ENCODE results near the gene GZMB. TPM values are rescaled to one million over a fixed set of nuclear protein-coding genes. Genes with fewer than 3 reads are reported as not detected.
"Not testable (repeated sequence)": the region's sequence is repeated elsewhere in the genome, so short reads cannot be mapped to it uniquely, and the experiment has no call there.

The GZMB gene
- polyA plus RNA-seq, 1 experiment: not detected

DNA sequence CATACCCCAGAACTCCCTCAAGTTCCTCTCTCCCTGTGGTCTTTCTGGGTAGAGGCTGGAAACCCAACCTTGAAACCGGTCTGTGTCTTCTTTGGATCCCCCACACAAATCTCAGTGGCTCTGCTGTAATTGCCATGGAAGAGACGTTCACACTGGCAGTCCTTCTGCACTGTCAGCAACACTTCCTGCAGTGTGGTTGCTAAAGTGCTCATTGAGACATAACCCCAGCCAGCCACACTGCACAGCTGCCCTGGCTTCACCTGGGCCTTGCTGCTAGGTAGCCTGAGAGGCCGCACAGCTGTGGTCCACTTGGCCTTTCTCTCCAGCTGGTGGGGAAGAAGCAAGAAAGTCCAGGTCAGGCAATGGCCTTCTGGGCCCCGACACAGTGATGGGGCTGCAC, 26.9 kb downstream of the GZMB start:
- ChIA-PET POLR2A (no interaction called here), CTCF (no interaction called here)
- no peak overlapping the region for H3K4me3 ChIP-seq (ENCODE audit: low read depth, low read length)
- no peaks in the 10 kb centered on the region for H3K36me3 ChIP-seq (ENCODE audit: control insufficient read depth, insufficient read depth, low read length)
- TF ChIP-seq, protein P1, sequence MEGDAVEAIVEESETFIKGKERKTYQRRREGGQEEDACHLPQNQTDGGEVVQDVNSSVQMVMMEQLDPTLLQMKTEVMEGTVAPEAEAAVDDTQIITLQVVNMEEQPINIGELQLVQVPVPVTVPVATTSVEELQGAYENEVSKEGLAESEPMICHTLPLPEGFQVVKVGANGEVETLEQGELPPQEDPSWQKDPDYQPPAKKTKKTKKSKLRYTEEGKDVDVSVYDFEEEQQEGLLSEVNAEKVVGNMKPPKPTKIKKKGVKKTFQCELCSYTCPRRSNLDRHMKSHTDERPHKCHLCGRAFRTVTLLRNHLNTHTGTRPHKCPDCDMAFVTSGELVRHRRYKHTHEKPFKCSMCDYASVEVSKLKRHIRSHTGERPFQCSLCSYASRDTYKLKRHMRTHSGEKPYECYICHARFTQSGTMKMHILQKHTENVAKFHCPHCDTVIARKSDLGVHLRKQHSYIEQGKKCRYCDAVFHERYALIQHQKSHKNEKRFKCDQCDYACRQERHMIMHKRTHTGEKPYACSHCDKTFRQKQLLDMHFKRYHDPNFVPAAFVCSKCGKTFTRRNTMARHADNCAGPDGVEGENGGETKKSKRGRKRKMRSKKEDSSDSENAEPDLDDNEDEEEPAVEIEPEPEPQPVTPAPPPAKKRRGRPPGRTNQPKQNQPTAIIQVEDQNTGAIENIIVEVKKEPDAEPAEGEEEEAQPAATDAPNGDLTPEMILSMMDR (IDR thresholded peaks at IDR 0.05; ENCODE audit: insufficient read depth, low read depth, low read length): no peak
- H3K27me3 ChIP-seq (ENCODE audit: control insufficient read depth, insufficient read depth, low read length): no peaks in the 10 kb centered on the region
- DNase-seq (ENCODE audit: low read depth): no peak

DNA sequence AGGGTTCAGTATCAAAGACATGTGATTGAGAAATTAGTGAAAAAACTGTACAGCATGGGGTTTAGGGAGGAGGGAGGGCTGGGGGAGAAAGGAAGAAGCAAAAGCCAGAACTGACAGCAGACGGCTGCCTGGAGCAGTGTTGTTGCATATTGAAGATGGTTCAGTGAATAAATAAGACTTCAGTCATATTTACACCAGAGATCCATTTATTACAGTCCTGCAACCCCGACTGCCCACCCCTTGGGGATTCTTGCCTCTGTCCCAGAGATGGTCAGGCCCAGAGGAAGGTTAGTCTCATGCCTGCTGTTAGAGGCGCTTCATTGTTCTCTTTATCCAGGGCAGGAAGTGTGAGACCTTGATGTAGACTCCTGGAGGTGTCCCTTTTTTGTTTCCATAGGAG, 27.7 kb downstream of the GZMB start:
- Histone ChIP-seq H3K27me3 (ENCODE audit: control insufficient read depth, insufficient read depth, low read length) (no peaks in the 10 kb centered on the region), H3K4me3 (ENCODE audit: low read depth, low read length) (no peak overlapping the region), H3K36me3 (ENCODE audit: control insufficient read depth, insufficient read depth, low read length) (no peaks in the 10 kb centered on the region)
- ChIA-PET CTCF (interaction anchor here (0.8 to 1.5 kb wide), 5 partner anchors 10 to 732 kb away, joined by 3 to 6 read pairs (median 3); no protein-coding TSS in a partner anchor), POLR2A (no interaction called here)
- TF ChIP-seq, protein P1 (IDR thresholded peaks at IDR 0.05; ENCODE audit: insufficient read depth, low read depth, low read length): no peak
- DNase-seq (ENCODE audit: low read depth): no peak

DNA sequence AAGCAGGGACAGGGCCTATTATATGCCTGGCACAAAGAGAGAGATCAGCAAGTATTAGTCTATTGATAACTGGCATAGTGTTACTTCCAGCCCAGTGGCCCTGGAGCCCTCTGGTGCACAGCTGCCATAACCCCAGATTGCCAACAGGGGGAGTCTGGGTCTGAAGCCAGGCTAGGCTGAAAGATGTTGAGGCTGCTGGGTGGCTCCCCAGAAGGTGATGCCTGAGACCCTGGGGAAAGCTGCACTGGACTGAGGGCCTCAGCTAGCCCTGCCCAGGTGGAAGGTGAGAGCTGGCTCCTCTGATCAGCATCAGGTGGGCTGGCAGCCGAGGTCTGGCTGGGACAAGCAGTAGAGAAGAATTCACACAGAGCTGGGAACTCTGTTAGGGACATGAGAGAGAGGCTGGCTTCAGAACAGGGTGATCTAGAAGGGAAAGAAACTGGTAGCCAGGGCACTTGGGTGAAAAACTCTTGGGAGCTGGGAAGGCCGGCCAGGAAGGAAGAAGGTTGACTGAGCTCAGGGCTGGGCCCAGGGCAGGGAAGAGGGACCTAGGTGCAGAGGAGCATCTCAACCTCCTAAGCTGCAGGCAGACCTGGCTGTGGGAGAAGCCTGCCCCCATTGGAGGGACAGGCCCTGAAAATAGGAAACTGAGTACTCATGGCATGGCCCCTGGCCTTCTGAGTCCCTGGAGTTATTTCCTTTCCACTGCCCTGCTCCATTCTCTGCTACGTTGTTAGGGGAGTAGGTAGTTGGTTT, 28.4 kb downstream of the GZMB start:
- ChIA-PET CTCF (interaction anchor here (0.8 to 1.5 kb wide), 8 partner anchors 8 to 732 kb away, joined by 3 to 6 read pairs (median 3); no protein-coding TSS in a partner anchor), POLR2A (no interaction called here)
- DNase-seq (ENCODE audit: low read depth): no peak
- H3K36me3 ChIP-seq (ENCODE audit: control insufficient read depth, insufficient read depth, low read length): no peaks in the 10 kb centered on the region
- H3K27me3 ChIP-seq (ENCODE audit: control insufficient read depth, insufficient read depth, low read length): no peaks in the 10 kb centered on the region
- H3K4me3 ChIP-seq (ENCODE audit: low read depth, low read length): no peak overlapping the region
- TF ChIP-seq, protein P1 (IDR thresholded peaks at IDR 0.05; ENCODE audit: insufficient read depth, low read depth, low read length): peak; percentile 69

DNA sequence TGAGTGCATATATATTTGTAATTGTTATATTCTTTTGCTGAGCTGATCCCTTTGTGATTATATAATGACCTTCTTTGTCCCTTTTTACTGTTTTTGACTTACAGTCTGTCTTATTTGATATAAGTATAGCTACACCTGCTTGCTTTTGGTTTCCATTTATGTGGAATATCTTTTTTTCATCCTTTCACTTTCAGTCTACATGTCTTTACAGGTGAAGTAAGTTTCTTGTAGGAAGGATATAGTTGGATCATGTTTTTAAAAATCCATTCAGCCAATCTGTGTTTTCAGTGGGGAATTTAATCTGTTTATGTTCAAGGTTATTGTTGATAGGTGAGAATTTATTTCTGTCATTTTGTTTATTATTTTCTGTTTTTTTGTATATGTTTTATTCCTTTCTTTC, 36.6 kb downstream of the GZMB start:
- POLR2A ChIA-PET: no interaction called here
- TF ChIP-seq, protein P1 (IDR thresholded peaks at IDR 0.05; ENCODE audit: insufficient read depth, low read depth, low read length): no peak
- DNase-seq (ENCODE audit: low read depth): no peak
- Histone ChIP-seq H3K4me3 (ENCODE audit: low read depth, low read length) (no peak overlapping the region), H3K27me3 (ENCODE audit: control insufficient read depth, insufficient read depth, low read length) (no peaks in the 10 kb centered on the region), H3K36me3 (ENCODE audit: control insufficient read depth, insufficient read depth, low read length) (no peaks in the 10 kb centered on the region)
- CTCF ChIA-PET: no interaction called here

DNA sequence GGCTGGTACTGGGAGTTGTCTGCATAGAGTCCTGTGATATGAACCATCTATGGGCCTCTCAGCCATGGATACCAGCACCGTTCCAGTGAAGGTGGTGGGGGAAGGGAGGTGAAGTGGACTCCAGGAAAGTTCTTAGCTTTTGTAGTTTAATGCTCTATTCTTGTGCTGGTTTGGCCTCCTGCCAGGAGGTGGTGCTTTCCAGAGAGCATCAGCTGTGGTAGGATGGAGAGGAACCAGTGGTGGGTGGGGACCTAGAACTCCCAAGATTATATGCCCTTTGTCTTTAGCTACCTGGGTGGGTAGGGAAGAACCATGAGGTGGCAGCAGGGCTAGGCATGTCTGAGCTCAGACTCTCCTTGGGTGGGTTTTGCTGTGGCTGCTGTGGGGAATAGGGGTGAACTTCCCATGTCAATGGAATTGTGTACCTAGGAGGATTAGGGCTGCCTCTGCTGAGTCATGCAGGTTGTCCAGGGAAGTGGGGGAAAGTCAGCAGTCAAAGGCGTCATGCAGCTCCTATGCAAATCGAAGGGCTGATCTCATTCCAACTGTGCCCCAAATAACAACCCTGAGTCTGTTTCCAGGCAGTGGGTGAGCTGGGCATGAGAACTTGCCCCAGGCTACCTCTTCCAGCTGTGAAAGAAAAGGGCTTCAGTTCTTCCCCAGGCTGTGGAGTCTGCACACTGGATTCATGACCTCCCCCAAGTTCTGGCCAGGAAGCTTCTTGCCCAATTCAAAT, 38.7 kb downstream of the GZMB start:
- TF ChIP-seq, protein P1 (IDR thresholded peaks at IDR 0.05; ENCODE audit: insufficient read depth, low read depth, low read length): no peak
- Histone ChIP-seq H3K36me3 (ENCODE audit: control insufficient read depth, insufficient read depth, low read length) (no peaks in the 10 kb centered on the region), H3K4me3 (ENCODE audit: low read depth, low read length) (no peak overlapping the region), H3K27me3 (ENCODE audit: control insufficient read depth, insufficient read depth, low read length) (no peaks in the 10 kb centered on the region)
- DNase-seq (ENCODE audit: low read depth): no peak
- ChIA-PET POLR2A (no interaction called here), CTCF (interaction anchor here (1.6 kb wide), 1 partner anchor 10 kb away, joined by 6 read pairs; no protein-coding TSS in a partner anchor)

DNA sequence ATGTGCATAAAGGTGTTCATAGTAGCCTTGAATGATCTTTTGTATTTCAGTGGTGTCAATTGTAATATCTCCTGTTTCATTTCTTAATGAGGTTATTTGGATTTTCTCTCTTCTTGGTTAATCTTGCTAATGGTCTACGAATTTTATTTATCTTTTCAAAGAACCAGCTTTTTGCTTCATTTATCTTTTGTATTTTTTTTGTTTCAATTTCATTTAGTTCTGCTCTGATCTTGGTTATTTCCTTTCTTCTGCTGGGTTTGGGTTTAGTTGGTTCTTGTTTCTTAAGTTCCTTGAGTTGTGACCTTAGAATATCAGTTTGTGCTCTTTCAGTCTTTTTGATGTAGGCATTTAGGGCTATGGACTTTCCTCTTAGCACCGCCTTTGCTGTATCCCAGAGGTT, 43.0 kb downstream of the GZMB start:
- CTCF ChIA-PET; H3K36me3 ChIP-seq (ENCODE audit: control insufficient read depth, insufficient read depth, low read length); H3K27me3 ChIP-seq (ENCODE audit: control insufficient read depth, insufficient read depth, low read length); DNase-seq (ENCODE audit: low read depth); POLR2A ChIA-PET; H3K4me3 ChIP-seq (ENCODE audit: low read depth, low read length): not testable (repeated sequence)

DNA sequence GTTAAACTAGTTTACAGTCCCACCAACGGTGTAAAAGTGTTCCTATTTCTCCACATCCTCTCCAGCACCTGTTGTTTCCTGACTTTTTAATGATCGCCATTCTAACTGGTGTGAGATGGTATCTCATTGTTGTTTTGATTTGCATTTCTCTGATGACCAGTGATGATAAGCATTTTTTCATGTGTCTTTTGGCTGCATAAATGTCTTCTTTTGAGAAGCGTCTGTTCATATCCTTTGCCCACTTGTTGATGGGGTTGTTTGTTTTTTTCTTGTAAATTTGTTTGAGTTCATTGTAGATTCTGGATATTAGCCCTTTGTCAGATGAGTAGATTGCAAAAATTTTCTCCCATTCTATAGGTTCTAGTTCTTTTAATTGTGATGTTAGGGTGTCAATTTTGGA, 49.6 kb downstream of the GZMB start:
- H3K4me3 ChIP-seq (ENCODE audit: low read depth, low read length): not testable (repeated sequence)

More for the DNA sequence above, 49.6 kb downstream of the GZMB start:
- H3K36me3 ChIP-seq (ENCODE audit: control insufficient read depth, insufficient read depth, low read length); H3K27me3 ChIP-seq (ENCODE audit: control insufficient read depth, insufficient read depth, low read length); POLR2A ChIA-PET; CTCF ChIA-PET; DNase-seq (ENCODE audit: low read depth): not testable (repeated sequence)
